NOMO-1 treated with dmso at 0.1 percent for 144 hours (cell line): Measurements from ENCODE around the gene COG4.
"Not testable (repeated sequence)": the region's sequence is repeated elsewhere in the genome, so short reads cannot be mapped to it uniquely, and the experiment has no call there.

Source experiments
- DNase-seq: peaks from one replicate; lab custom pipeline; 2025; ENCODE audit not compliant: unreplicated experiment; lab: John Stamatoyannopoulos, UW

The COG4 gene

GRCh38 chr16:70527315-70527996, 4.1 kb upstream of the COG4 start:
- DNase-seq: no peak

GRCh38 chr16:70526403-70526802, 3.0 kb upstream of the COG4 start:
- DNase-seq: no peak

- not testable (repeated sequence) for DNase-seq
These were observed 1.1 kb upstream of the COG4 start for GRCh38 chr16:70524399-70524825.

GRCh38 chr16:70523743-70524398, 517 bp upstream of the COG4 start, which contains the start of gene SF3B3:
TSS of gene SF3B3 (plus strand) at chr16:70523816. CDS start at chr16:70526657, 2,841 bp downstream.
- DNase-seq: peak; percentile 83

- peak; percentile 45 for DNase-seq
These were observed 908 bp downstream of the COG4 start for GRCh38 chr16:70522216-70523075.

GRCh38 chr16:70520612-70521297, 2.6 kb downstream of the COG4 start:
- peak; percentile 52 for DNase-seq

- no peak for DNase-seq
These were observed 10.9 kb downstream of the COG4 start for GRCh38 chr16:70512456-70512855.

- DNase-seq: no peak
These were observed 11.5 kb downstream of the COG4 start for GRCh38 chr16:70511833-70512232.

GRCh38 chr16:70510216-70510615, 13.1 kb downstream of the COG4 start:
- DNase-seq: no peak

GRCh38 chr16:70508752-70509151, 14.6 kb downstream of the COG4 start:
- DNase-seq: peak; percentile 43

- no peak for DNase-seq
These were observed 26.8 kb downstream of the COG4 start for GRCh38 chr16:70496513-70496912.

- no peak for DNase-seq
These were observed 27.8 kb downstream of the COG4 start for GRCh38 chr16:70495425-70496182.

GRCh38 chr16:70494777-70495176, 28.6 kb downstream of the COG4 start:
- DNase-seq: no peak

- no peak for DNase-seq
These were observed 29.1 kb downstream of the COG4 start for GRCh38 chr16:70494202-70494770.

- DNase-seq: no peak
These were observed 29.6 kb downstream of the COG4 start for GRCh38 chr16:70493802-70494201.

GRCh38 chr16:70490261-70490660, 33.1 kb downstream of the COG4 start:
- DNase-seq: no peak

- DNase-seq: no peak
These were observed 38.5 kb downstream of the COG4 start for GRCh38 chr16:70484867-70485266.

- DNase-seq: no peak
These were observed 39.9 kb downstream of the COG4 start for GRCh38 chr16:70483426-70483825.

GRCh38 chr16:70482624-70483023, 40.7 kb downstream of the COG4 start:
- no peak for DNase-seq

- DNase-seq: no peak
These were observed 41.3 kb downstream of the COG4 start for GRCh38 chr16:70481929-70482536.
